Measurements from ENCODE around the gene IGFN1.

IGFN1 gene

DNA sequence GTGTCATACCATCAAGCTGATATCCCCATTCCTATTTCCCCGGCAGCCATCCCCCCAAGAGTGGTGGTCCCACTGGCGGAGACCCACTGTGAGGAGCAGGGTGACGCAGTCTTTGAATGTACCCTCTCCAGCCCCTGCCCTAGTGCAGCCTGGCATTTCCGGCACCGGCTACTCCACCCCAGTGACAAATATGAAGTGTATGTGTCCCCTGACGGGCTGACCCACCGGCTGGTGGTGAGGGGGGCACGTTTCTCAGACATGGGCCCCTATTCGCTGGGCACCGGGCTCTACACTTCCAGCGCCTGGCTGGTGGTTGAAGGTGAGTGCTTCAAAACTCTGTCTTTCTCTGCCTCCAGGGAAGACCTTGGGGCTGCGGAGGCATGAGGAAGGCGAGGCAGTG is 14.4 kb downstream of the IGFN1 start:
- Mint-ChIP-seq H3K4me3 (no peak overlapping the region), H3K27me3 (peaks cover 47% of the 10 kb centered on the region), H3K9me3 (no peaks in the 10 kb centered on the region), H3K4me1 (no peaks in the 10 kb centered on the region), H3K36me3 (ENCODE audit: insufficient read depth) (no peaks in the 10 kb centered on the region), H3K27ac (ENCODE audit: low read depth) (no peak overlapping the region)
- no peak for DNase-seq (ENCODE audit: low spot score in 2 of 2)
- no peak for ATAC-seq (replicated peaks; ENCODE audit: extremely low read depth, poor library complexity, severe bottlenecking)

- H3K4me1 Mint-ChIP-seq = no peaks in the 10 kb centered on the region
- no peak overlapping the region for H3K4me3 Mint-ChIP-seq
- no peaks in the 10 kb centered on the region for H3K36me3 Mint-ChIP-seq (ENCODE audit: insufficient read depth)
- ATAC-seq (replicated peaks; ENCODE audit: extremely low read depth, poor library complexity, severe bottlenecking) (no peak), DNase-seq (ENCODE audit: low spot score in 2 of 2) (no peak)
- no peaks in the 10 kb centered on the region for H3K9me3 Mint-ChIP-seq
- H3K27ac Mint-ChIP-seq (ENCODE audit: low read depth) = no peak overlapping the region
- H3K27me3 Mint-ChIP-seq = peaks cover 55% of the 10 kb centered on the region
These were observed 15.6 kb downstream of the IGFN1 start for GRCh38 chr1:201206176-201206575.

DNA sequence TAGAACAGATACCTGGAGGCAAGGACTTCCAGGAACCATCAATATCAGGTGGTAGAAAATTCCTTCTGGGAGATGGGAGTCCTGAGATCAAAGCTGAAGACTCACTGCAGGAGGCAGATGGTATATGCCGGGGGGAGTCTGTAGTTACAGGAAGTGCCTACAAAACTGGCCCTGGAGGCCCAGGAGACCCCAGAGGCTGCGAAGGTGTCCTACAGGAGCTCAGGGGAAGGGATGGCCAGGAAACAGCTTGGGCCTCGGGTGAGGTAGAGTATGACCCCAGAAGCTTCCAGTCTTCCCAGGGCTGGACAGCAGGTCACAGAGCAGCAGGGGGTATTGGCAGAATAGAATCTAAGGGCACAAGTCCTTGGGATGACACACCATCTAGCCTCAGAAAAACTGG is 16.4 kb downstream of the IGFN1 start:
- Mint-ChIP-seq H3K36me3 (ENCODE audit: insufficient read depth) (no peaks in the 10 kb centered on the region), H3K27ac (ENCODE audit: low read depth) (no peak overlapping the region), H3K9me3 (no peaks in the 10 kb centered on the region), H3K4me1 (no peaks in the 10 kb centered on the region), H3K4me3 (no peak overlapping the region), H3K27me3 (peaks cover 64% of the 10 kb centered on the region)
- ATAC-seq (replicated peaks; ENCODE audit: extremely low read depth, poor library complexity, severe bottlenecking) (no peak), DNase-seq (ENCODE audit: low spot score in 2 of 2) (no peak)

DNA sequence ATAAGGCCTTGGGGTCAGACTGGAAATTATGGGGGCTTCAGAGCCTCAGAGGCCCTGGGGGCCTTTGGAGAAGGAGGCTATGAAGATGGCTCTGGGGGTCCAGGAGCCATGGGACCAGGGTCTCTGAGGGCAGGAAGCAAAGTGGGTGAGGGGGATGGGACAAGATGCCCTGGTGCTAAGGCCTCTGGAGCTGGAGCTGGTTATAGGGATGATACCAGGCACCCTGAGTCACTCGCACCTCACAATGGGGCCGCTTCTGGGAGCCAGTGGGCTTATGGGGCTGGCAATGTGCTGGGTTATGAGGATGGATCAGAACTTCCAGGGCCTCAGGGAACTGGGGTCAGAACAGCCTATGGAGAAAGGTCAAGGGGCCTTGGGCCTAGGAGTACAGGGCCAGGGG is 17.6 kb downstream of the IGFN1 start:
- Mint-ChIP-seq H3K27me3 (peaks cover 74% of the 10 kb centered on the region), H3K4me1 (no peaks in the 10 kb centered on the region), H3K9me3 (no peaks in the 10 kb centered on the region), H3K27ac (ENCODE audit: low read depth) (no peak overlapping the region), H3K4me3 (no peak overlapping the region), H3K36me3 (ENCODE audit: insufficient read depth) (no peaks in the 10 kb centered on the region)
- ATAC-seq (replicated peaks; ENCODE audit: extremely low read depth, poor library complexity, severe bottlenecking) = no peak
- DNase-seq (ENCODE audit: low spot score in 2 of 2) = no peak

DNA sequence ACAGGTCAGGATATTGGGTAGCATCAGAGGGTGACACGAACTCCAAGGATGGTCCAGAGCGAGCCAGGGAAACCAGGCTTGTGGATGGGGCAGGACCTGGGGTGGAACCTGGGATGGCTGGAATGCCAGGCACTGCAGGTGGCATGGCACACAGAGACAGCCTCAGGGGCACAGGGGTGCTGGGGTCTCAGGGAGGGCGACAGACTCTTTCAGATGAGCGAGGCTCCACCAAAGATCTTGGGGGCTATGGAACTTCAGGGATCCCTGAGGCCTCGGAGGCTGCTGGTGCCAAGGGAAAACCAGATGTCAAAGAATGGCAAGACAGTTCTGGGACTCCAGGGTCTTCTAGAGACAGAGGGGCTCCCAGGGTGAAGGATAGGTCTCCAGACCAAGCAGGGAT is 21.4 kb downstream of the IGFN1 start:
- Mint-ChIP-seq H3K4me3 (no peak overlapping the region), H3K27me3 (peaks cover 58% of the 10 kb centered on the region), H3K9me3 (no peaks in the 10 kb centered on the region), H3K4me1 (no peaks in the 10 kb centered on the region), H3K27ac (ENCODE audit: low read depth) (peak overlapping the region; percentile 6), H3K36me3 (ENCODE audit: insufficient read depth) (no peaks in the 10 kb centered on the region)
- no peak for ATAC-seq (replicated peaks; ENCODE audit: extremely low read depth, poor library complexity, severe bottlenecking)
- no peak for DNase-seq (ENCODE audit: low spot score in 2 of 2)

DNA sequence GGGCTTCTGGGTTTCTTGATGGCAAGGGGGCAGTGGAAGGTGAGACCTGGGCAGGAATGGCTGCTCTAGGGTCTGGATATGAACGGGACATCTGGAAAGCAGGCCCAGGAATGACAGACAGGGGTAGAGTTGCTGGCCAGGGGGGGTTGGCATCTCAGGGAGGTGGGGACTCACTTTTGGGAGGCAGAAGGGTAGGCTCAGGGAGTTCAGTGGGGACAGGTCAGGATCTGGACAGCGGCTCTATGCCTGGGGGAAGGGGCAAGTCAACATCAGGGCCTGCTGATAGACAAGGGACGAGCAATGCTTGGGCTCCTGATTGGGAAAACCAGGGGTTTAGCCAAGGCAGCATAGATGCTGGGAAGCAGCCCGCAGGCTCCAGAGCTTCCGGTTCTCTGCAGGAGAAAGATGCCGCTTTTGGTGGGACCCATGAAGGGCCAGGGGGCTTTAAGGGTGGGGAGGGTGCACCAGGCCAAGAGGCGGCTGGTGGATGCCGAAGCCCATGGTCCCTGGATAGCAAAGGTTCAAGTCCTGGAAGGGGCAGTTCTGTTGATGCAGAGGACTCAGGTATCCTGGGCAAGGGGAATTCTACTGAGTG is 21.9 kb downstream of the IGFN1 start:
- no peak for DNase-seq (ENCODE audit: low spot score in 2 of 2)
- Mint-ChIP-seq H3K27ac (ENCODE audit: low read depth) (no peak overlapping the region), H3K4me3 (no peak overlapping the region), H3K9me3 (no peaks in the 10 kb centered on the region), H3K36me3 (ENCODE audit: insufficient read depth) (no peaks in the 10 kb centered on the region), H3K4me1 (no peaks in the 10 kb centered on the region), H3K27me3 (peaks cover 53% of the 10 kb centered on the region)
- no peak for ATAC-seq (replicated peaks; ENCODE audit: extremely low read depth, poor library complexity, severe bottlenecking)

GRCh38 chr1:201213106-201213770 is 22.6 kb downstream of the IGFN1 start:
- Mint-ChIP-seq H3K9me3 (no peaks in the 10 kb centered on the region), H3K4me3 (no peak overlapping the region), H3K4me1 (no peaks in the 10 kb centered on the region), H3K27ac (ENCODE audit: low read depth) (no peak overlapping the region), H3K27me3 (peaks cover 46% of the 10 kb centered on the region), H3K36me3 (ENCODE audit: insufficient read depth) (no peaks in the 10 kb centered on the region)
- ATAC-seq (replicated peaks; ENCODE audit: extremely low read depth, poor library complexity, severe bottlenecking) (no peak), DNase-seq (ENCODE audit: low spot score in 2 of 2) (no peak)

DNA sequence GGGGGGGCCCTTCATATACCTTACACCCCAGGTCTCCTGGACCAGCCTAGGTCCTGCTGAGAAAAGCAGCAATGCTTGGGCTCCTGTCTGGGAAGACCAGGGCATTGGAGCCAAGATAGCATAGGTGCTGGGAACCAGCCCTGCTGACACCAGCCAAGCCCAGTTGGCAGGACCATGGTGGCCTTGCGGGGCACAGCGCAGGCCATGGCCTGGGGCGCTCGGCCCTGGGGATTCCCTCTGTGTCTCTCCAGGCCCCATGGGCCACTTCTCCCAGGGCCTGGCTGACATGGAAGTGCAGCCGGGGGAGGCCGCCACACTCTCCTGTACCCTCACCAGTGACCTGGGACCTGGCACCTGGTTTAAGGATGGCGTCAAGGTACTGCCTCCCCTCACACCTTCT is 23.3 kb downstream of the IGFN1 start:
- Mint-ChIP-seq H3K4me3 (no peak overlapping the region), H3K27me3 (peaks cover 39% of the 10 kb centered on the region), H3K9me3 (no peaks in the 10 kb centered on the region), H3K36me3 (ENCODE audit: insufficient read depth) (no peaks in the 10 kb centered on the region), H3K4me1 (no peaks in the 10 kb centered on the region), H3K27ac (ENCODE audit: low read depth) (no peak overlapping the region)
- DNase-seq (ENCODE audit: low spot score in 2 of 2) (no peak), ATAC-seq (replicated peaks; ENCODE audit: extremely low read depth, poor library complexity, severe bottlenecking) (no peak)

DNA sequence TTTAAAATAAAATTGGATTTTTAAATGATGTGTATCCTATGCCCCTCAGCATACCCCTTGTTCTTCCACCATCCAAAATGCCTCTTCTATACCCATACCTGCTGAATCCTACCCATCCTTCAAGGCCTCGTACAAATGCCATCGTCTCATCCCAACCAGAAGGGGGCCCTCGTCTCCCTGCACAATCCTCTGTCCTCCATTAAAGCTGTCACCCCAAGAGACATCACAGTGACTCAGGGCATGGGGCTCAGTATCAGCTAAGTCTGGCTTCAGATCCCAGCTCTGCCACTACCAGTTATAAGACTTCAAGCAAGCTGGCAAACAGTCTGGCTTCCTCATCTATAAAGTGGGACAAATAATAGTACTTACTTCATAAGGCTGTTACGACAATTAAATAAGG is 23.8 kb downstream of the IGFN1 start:
- H3K4me3 Mint-ChIP-seq = no peak overlapping the region
- no peak for ATAC-seq (replicated peaks; ENCODE audit: extremely low read depth, poor library complexity, severe bottlenecking)

GRCh38 chr1:201214886-201215285 is 24.3 kb downstream of the IGFN1 start:
- Mint-ChIP-seq H3K9me3 (no peaks in the 10 kb centered on the region), H3K36me3 (ENCODE audit: insufficient read depth) (no peaks in the 10 kb centered on the region), H3K27ac (ENCODE audit: low read depth) (peak overlapping the region; percentile 42), H3K27me3 (peaks cover 29% of the 10 kb centered on the region), H3K4me3 (no peak overlapping the region), H3K4me1 (no peaks in the 10 kb centered on the region)
- DNase-seq (ENCODE audit: low spot score in 2 of 2) (no peak), ATAC-seq (replicated peaks; ENCODE audit: extremely low read depth, poor library complexity, severe bottlenecking) (no peak)

More for the DNA sequence above, 23.8 kb downstream of the IGFN1 start:
- no peaks in the 10 kb centered on the region for H3K4me1 Mint-ChIP-seq
- no peaks in the 10 kb centered on the region for H3K9me3 Mint-ChIP-seq
- H3K36me3 Mint-ChIP-seq (ENCODE audit: insufficient read depth) = no peaks in the 10 kb centered on the region
- DNase-seq (ENCODE audit: low spot score in 2 of 2) = no peak
- no peak overlapping the region for H3K27ac Mint-ChIP-seq (ENCODE audit: low read depth)
- H3K27me3 Mint-ChIP-seq = peaks cover 34% of the 10 kb centered on the region

DNA sequence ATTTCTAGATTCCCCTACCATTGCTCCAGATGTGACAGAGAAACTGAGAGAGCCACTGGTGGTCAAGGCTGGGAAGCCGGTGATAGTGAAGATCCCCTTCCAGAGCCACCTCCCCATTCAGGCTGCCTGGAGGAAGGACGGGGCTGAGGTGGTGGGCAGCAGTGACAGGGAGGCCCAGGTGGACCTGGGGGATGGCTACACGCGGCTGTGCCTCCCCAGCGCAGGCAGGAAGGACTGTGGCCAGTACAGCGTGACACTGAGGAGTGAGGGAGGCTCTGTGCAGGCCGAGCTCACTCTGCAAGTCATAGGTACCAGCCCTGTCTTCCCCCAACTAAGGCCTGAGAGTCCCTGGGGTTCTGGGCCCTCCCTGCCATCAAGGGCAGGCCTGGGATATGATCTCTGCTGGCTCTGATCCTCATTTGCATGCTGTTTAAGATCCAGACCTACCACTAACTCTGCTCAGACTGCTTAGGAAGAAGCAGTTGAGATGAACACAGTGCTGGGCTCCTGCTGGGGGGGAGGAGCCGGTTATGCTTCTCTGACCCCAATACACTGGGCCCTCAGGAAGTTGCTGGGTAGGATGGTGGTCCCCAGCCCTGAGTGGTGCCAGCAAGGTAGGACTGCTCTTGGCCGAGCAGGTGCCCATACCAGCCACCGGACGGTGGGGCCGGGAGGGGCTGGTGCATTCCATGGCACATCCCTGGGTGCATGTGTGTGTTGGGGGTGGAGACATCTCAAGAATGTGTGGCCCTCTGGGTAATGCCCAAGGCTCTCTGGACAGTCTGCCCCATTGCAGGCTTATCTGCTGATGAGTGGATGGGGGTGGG is 25.1 kb downstream of the IGFN1 start:
- no peak for DNase-seq (ENCODE audit: low spot score in 2 of 2)
- no peaks in the 10 kb centered on the region for H3K36me3 Mint-ChIP-seq (ENCODE audit: insufficient read depth)
- peak overlapping the region; percentile 42 for H3K27ac Mint-ChIP-seq (ENCODE audit: low read depth)

DNA sequence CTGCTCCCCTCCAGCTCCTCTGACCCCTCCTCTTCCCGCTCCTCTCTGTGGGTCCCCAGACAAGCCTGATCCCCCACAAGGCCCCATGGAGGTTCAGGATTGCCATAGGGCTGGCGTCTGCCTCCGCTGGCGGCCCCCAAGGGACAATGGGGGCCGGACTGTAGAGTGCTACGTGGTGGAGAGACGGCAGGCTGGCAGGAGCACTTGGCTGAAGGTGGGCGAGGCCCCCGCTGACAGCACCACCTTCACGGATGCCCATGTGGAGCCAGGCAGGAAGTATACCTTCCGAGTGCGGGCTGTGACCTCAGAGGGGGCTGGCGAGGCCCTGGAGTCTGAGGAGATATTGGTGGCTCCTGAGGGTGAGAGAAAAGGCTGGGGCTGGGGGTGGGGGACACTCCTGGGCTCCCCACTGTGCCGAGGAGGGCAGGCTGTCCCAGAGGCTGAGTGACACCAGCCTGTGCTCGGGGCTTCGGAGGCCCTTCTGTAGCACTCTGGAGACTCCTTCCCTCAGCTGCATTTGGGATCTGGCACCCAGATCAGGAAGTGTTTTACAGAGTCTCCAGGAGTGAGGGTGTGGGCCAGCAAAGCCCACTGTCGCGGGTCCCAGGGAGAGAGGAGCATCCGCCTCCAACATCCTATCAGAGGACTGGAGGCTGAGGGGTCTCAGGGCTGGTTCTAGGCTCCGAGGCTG is 25.9 kb downstream of the IGFN1 start:
- peak in 1 of 2 donors; percentile 2 for DNase-seq (ENCODE audit: low spot score in 2 of 2)
- ATAC-seq (replicated peaks; ENCODE audit: extremely low read depth, poor library complexity, severe bottlenecking) = no peak
- Mint-ChIP-seq H3K4me3 (no peak overlapping the region), H3K36me3 (ENCODE audit: insufficient read depth) (no peaks in the 10 kb centered on the region), H3K4me1 (no peaks in the 10 kb centered on the region), H3K27me3 (peaks cover 16% of the 10 kb centered on the region), H3K27ac (ENCODE audit: low read depth) (no peak overlapping the region), H3K9me3 (no peaks in the 10 kb centered on the region)

More for the DNA sequence above, 25.1 kb downstream of the IGFN1 start:
- Mint-ChIP-seq H3K27me3 (peaks cover 24% of the 10 kb centered on the region), H3K9me3 (no peaks in the 10 kb centered on the region), H3K4me3 (no peak overlapping the region), H3K4me1 (no peaks in the 10 kb centered on the region)
- ATAC-seq (replicated peaks; ENCODE audit: extremely low read depth, poor library complexity, severe bottlenecking) = no peak

Data from central memory CD8-positive, alpha-beta T cell (primary cell).